MM.1S (cell line): ENCODE results near the gene ADAR.

Source experiments
- EZH2 ChIP-seq: fragments of 300-600 bp; sonication (generic); optimal IDR thresholded peaks from 2 replicates; pipeline ENCODE3; 2017; ENCODE audit warnings: low read depth, mild to moderate bottlenecking, antibody characterized with exemption, low read length, mixed read lengths
- EZH2phosphoT487 ChIP-seq: fragments of 300-600 bp; sonication (generic); IDR thresholded peaks from 2 replicates; pipeline ENCODE4 v1.6.1; 2018; ENCODE audit warnings: antibody characterized with exemption, low read length
- TF ChIP-seq, protein P1 (sequence below): fragments of 300-600 bp; sonication (generic); IDR thresholded peaks from 2 replicates; pipeline ENCODE4 v1.5.1; 2016; ENCODE audit warnings: antibody characterized with exemption, low read length, mixed read lengths

DNA sequence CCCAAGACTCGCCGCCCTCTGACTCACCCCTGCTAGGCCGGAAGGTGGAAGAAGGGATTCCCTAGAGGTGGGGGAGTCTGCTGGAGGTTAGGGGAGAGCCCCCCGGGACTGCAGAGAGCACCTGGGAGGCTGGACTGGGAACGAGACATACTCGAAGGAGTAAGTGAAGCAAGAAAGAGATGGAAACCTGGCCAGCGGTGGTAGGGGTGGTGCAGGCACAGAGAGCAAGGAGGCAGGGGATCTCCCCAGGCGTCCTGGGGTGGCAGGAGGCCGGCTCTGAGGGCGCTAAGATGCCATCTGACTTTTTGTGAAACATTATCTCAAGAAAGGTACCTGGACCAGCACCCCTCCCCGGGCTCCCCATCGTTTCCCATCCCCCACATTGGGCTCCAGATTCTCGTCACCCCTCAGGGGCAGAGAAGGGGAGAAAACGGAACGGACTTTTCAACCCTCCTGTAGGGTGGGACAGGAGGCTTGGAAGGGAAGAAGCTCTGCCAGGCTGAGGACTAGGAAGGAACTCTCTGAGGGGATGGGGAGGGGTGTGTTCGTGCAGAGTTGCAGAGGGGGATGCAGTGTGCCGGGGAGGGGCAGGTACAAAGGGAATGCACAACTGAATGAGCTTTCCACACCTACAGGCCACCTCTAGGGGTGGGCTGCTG, 39.7 kb downstream of the ADAR start:
- TF ChIP-seq, protein P1, sequence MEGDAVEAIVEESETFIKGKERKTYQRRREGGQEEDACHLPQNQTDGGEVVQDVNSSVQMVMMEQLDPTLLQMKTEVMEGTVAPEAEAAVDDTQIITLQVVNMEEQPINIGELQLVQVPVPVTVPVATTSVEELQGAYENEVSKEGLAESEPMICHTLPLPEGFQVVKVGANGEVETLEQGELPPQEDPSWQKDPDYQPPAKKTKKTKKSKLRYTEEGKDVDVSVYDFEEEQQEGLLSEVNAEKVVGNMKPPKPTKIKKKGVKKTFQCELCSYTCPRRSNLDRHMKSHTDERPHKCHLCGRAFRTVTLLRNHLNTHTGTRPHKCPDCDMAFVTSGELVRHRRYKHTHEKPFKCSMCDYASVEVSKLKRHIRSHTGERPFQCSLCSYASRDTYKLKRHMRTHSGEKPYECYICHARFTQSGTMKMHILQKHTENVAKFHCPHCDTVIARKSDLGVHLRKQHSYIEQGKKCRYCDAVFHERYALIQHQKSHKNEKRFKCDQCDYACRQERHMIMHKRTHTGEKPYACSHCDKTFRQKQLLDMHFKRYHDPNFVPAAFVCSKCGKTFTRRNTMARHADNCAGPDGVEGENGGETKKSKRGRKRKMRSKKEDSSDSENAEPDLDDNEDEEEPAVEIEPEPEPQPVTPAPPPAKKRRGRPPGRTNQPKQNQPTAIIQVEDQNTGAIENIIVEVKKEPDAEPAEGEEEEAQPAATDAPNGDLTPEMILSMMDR = no peak
- TF ChIP-seq EZH2 (no peak), EZH2phosphoT487 (no peak)
